HFF-Myc (cell line): ENCODE measurements around the gene MAGI1.
A peak's percentile ranks its signal among the peaks of the same experiment; 100 is the strongest.

Source experiments
- DNase-seq: peaks from one replicate; pipeline ENCODE4 v3.0.0-alpha.2; 2011; ENCODE audit warnings: low read depth; ENCODE audit errors: extremely low read depth
- H3K4me3 ChIP-seq: replicated peaks from 2 replicates; pipeline ENCODE4 v1.5.1; 2011; ENCODE audit warnings: low read depth, mild to moderate bottlenecking, control low read depth, low read length
- TF ChIP-seq, protein P1 (sequence below): IDR thresholded peaks from 2 replicates; pipeline ENCODE4 v1.5.1; 2012; ENCODE audit warnings: mild to moderate bottlenecking, low read depth, low read length, control low read depth; ENCODE audit errors: missing control alignments

MAGI1 gene

DNA sequence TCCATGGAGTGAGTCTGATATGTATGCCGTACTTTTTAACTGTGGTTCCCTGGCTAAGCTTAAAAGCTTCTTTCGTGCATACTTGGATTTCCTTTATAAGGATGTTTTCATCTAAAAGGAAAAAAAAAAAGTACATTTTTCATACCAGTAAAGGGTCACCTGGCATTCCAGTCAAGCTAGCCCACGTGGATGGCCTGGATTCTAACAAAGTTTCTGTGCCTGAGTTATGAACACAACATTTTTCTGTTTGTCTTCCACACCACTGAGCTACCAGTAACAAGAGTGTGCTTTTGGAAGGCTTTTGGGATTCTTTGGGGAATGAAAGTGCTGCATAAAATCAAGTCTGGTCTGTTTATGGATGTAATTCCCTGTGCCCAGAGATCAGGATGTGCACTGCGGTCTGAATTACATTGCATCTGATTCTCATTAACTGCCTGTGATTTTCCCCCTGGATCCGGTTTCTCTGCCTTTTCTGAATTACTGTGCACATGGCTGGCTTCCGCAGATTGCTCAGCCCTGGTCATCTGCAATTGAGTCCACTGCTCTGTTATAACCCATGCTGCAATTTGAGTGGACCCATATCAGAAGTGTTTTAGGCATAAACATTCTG, 38.2 kb upstream of the MAGI1 start:
- TF ChIP-seq, protein P1, sequence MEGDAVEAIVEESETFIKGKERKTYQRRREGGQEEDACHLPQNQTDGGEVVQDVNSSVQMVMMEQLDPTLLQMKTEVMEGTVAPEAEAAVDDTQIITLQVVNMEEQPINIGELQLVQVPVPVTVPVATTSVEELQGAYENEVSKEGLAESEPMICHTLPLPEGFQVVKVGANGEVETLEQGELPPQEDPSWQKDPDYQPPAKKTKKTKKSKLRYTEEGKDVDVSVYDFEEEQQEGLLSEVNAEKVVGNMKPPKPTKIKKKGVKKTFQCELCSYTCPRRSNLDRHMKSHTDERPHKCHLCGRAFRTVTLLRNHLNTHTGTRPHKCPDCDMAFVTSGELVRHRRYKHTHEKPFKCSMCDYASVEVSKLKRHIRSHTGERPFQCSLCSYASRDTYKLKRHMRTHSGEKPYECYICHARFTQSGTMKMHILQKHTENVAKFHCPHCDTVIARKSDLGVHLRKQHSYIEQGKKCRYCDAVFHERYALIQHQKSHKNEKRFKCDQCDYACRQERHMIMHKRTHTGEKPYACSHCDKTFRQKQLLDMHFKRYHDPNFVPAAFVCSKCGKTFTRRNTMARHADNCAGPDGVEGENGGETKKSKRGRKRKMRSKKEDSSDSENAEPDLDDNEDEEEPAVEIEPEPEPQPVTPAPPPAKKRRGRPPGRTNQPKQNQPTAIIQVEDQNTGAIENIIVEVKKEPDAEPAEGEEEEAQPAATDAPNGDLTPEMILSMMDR: no peak
- DNase-seq: peak; percentile 94
- H3K4me3 ChIP-seq: no peak overlapping the region

DNA sequence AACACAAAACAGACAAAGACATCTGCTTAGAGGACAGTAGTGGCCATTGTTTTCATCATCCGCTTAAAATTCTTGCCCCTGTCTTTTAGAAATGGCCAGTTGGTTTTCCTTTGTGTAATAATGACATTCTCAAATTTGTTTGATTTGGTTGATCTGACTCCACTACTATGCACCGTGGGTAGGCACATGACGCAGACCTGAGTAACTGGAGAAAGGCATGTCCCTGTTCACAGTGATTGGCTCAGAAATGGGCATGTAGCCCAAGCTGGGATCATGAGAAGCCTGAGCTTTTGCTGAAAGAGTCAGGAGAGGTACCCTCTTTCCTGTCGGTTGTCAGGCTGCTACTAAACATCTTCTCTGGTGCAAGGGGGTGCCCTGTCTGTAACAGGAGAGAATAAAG, 36.6 kb upstream of the MAGI1 start:
- TF ChIP-seq, protein P1: no peak
- no peak for DNase-seq
- no peak overlapping the region for H3K4me3 ChIP-seq

DNA sequence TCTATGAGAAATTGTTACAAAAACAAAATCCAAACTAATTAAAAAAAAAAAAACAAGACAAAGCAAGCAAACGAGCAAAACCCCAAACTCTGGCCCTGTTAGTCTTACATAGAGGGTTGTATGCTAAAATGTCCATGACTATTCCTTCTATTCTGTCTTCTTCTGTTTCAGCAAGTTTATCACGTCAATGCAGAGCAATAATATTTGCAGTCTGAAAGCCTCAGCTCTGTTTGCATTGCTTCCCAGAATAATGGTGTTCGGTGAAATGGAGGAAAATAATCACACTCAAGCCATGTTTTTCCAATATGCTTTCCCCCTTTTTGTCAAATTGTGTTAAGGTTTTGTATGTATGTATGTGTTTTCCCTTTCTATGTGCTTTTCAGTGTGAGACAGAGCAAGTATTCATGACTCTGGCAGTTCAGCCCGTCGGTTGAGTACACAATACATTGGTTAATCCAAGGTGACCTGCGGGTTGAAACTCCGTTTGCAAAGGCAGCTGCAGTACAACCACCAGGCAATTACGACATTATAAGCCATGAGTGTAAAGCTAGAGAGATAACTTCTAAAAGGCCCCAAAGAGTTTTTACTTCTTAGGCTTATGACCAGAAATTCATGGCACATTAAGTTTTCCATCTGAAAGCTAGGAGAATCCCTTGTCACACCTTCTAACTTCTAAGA, 34.9 kb upstream of the MAGI1 start:
- no peak for DNase-seq
- TF ChIP-seq, protein P1: no peak
- H3K4me3 ChIP-seq: no peak overlapping the region

DNA sequence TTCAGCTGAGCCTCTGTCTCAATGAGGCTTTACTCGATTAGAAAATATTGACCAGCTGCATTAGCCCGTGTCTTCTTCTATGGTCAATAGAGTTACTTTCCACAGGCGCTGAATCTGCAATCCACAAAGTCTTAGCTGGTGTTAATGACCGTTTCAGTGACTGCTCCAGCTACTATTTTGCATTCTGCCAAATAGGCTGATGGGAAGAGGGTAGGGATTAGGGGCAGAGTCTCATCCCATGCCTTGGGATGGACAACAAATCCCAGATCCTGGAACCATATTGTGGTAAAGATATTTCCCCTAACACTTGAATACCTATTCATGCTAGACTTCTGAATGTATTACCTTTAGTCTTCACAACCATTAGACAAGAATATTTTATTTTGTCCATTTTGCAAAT, 29.5 kb upstream of the MAGI1 start:
- H3K4me3 ChIP-seq: no peak overlapping the region
- TF ChIP-seq, protein P1: no peak
- DNase-seq: no peak

DNA sequence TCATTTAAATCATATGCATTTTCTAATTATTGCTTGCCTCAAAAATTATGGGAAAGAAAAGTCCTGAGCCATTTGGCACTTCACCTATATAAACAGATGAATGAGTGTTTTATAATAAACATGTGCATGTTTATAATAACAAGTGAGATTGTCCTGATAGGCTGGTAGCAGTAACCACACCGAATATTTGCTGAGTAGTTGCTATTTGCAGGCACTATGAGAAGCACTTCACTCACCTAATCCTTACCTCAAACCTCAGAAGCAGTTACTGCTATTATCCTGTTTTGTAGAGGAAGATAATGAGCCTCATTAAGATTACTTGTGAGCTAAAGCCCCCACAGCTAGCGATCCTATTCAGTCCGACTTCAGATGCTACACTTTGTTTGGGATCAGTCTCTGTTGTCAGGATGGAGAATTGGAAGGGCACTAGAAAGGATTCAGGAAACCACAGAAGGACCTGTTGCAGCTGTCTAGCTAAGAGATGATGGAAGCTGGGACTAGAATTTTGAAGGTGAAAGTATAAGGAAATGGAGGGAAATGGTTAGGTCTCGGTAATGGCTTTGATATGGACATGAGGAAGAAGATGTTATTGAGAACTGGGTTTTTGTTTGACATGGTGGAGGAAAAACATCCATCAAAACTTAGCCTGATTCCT, 28.4 kb upstream of the MAGI1 start:
- no peak for DNase-seq
- no peak overlapping the region for H3K4me3 ChIP-seq
- TF ChIP-seq, protein P1: no peak

DNA sequence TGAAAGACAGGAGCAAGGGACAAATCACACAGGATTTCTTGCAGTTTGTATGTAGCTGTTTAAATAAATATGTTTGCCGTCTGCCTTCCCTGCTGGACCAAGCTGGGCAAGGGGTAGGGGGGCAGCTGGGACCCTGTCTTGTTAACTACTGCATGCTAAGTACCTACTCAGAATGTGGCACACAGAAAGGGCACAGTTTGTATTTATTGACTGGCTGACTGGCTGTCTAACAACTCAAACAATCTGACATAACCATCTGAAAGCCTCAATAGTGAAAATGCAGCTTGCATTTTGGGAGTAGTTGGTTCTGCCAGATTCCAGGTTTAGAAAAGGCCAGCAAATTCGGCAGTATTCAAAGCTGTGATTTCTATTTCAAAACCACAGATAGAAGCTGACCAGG, 16.6 kb upstream of the MAGI1 start:
- DNase-seq: no peak
- TF ChIP-seq, protein P1: no peak
- no peak overlapping the region for H3K4me3 ChIP-seq
